ENCODE measurements around the gene RALA.
"Not testable (repeated sequence)": the region's sequence is repeated elsewhere in the genome, so short reads cannot be mapped to it uniquely, and the experiment has no call there.

Gene RALA

DNA sequence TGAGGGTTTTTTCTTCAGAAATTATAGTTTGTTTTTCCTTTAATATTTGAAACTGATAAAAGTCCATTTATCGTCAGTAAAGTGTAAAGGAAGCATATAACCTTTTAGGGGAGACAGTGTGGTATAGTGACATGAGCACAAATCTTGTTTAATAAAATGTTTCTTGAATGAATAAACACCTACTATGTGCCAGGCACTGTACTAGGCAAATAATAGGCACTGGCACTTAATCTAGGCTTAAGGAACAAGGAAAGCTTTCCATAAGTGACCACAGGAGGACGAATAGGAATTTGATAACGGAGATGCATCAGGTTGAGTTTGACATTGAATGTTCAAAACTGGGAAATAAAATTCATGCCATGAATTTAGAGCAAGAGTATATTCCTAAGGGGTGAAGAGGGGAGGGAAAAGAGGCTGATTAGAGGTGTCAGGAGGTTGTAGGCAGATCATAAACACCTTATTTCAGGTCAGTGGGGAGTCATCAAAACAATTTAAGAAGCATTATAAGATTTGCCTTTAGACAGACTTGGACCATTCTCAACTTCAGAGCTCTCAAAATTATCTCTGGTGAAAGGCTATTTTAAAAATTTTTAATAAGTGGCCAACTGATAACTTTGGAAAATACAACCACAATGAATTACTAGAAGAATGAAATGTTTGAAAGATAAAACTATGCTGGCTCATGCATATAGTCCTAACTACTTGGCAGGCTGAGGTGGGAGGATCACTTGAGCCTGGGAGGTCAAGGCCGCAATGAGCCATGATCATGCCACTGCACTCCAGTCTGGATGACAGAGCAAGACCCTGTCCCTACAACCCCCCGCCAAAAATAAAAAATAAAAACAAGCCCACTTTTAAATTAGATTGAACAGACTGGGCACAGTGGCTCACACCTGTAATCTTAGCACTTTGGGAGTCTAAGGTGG, 22.4 kb downstream of the RALA start:
- no peak for DNase-seq

DNA sequence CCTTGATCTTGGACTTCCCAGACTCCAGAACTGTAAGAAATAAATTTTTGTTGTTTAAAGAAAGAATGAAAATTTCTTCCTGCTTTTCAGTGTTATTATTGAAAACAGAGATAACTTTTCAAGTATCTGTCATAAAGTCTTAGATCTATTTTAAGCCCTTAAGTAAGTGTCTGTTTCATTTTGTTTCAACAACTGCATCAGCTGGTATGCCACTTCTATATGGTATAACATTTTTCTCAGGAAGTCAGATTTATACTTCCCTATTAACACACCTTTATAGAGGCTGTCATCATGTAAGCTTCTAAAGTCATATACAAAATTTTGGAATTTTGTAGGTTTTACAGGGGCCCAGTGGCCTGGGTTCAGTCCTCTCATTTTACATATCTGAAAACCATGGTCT, 24.4 kb downstream of the RALA start:
- no peak for DNase-seq

DNA sequence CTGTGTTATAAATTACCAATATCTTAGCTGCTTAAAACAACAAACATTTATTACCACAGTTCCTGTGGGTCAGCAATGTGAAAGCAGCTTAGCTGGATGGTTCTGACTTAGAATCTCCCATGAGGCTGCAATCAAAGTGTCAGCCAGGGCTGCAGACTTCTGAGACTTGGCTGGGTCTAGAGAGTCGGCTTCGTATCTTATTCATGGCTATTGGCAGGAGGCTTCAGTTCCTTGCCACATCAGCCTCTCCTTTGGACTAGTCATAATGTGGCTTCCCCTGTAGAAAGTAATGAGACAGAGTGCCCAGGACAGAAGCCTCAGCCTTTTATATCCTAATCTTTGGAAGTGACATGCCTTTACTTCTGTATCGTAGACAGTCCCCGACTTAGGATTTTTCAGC, 27.3 kb downstream of the RALA start:
- peak in 5 of 51 donors; percentile 1 to 4 (median 2) for DNase-seq

DNA sequence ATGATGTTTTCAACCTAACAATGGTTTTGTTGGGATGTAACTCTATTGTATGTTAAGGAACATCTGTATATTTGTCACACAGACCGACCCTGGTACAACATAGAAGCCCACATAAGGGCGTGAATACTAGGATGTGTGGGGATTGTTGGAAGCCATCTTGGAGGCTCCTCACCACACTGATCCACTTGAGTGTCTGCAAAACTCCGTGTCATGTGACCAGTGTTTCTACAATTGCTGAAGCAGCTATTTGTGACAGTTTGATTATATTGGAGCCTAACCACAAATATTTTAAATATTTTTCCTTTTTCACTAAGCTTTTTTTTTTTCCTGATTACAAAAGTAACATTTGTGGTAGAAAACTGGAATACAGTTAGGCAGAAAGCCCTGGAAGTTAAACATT, 27.9 kb downstream of the RALA start:
- DNase-seq, result no peak

DNA sequence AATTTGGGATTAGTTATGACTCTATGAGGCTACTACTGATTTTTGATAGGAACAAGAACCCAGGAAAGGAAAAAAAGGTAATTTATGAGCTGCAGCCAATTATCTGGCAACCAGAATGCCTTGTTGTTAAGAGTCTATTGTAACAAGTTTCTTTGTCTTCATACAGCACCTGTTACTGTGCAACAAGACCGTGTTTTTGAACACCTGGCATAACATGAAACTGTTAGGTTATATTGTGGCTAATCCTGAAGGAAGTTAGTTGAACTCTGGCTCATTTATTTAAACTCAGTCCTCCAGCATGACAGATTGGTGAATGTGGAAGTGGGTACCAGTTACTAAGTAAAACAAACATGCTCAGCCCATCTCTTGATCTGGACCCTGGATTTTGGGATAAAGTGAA, 33.0 kb downstream of the RALA start:
- DNase-seq, result no peak

DNA sequence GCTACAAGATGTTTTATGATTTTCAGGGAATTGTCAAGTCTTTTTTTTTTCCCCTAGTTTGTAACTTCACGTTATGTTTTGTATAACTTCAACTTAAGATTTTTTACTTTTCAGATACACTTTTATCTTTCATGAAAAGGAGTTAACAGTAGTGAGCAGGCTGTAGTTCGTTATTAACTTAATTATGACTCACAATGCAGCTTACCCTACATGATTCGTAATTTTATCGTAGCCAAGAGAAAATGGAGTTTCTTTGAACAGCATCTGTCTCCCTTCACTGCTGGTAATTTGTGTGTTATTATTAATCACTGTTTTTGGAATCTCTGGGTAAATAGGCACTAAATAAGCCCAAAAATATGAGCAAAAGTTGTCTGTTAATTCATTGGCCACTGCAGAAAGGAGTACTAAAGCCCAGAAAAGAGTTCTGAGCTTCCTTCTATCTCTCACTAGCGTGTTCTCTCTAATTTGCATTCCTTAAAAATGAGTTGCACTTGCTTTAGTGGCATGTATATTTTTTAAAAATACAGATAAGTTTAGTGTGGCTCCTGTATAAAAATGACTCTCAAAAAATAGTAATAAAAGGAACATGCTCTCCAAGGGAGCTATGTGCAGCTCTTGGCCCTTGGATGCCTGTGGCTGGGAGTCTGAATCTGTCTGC, 36.1 kb downstream of the RALA start:
- DNase-seq, result no peak

DNA sequence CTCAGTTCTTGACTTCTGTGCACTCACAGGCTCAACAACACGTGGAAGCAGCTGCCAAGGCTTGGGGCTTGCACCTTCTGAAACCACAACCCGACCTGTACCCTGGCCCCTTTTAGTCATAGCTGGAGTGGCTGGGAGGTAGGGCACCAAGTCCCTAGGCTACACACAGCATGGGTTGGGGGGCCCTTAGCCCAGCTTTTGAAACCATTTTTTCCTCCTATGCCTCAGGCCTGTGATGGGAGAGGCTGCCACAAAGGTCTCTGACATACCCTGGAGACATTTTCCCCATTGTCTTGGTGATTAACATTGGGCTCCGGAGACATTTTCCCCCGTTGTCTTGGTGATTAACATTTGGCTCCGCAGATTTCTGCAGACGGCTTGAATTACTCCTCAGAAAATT, 38.6 kb downstream of the RALA start:
- no peak for DNase-seq

DNA sequence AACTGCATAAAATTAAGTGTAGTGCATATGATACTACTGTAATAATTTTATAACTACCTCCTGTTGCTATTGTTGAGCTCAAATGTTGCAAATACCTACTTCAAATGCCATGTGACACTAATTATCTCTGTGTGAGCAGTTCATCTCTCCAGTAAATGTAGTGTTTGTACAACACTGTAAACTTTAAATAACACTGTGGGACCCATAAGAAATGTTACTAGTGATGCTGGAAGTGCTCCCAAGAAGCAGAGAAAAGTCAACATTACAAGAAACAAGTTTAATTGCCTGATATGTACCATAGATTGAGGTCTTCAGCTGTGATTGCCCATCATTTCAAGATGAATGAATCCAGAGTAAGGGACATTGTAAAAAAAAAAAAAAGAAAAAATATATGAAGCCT, 39.9 kb downstream of the RALA start:
- DNase-seq, result no peak

DNA sequence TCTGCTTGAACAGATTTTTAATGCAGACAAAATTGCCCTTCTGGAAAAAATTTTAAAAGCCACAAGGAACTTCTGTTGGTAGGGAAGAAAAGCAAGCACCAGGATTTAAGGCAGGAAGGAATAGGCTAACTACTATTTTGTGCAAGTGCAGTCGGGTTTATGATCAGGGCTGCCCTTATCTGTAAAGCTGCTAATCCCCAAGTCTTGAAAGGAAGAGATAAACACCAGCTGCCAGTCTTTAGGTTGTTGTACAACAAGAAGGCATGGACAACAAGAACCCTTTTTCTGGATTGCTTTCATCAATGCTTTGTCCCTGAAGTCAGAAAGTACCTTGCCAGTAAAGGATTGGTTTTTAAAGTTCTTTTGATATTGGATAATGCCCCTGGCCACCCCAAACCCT, 40.7 kb downstream of the RALA start:
- no peak for DNase-seq

DNA sequence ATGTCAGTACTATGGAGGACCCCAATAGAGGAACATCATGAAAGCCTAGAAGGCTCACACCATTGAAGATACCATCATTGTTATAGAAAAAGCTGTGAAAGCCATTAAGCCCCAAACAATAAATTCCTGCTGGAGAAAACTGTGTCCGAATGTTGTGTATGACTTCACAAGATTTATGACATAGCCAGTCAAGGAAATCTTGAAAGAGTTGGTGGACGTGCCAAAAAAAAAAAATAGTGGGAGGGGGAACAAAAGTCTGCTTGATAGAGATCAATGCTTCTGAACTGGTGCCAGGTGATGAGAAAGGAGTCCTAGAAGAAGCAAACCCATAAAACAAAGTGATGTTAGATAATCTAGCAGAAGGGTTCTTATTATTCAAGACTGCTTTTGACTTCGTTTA, 41.2 kb downstream of the RALA start:
- no peak for DNase-seq

DNA sequence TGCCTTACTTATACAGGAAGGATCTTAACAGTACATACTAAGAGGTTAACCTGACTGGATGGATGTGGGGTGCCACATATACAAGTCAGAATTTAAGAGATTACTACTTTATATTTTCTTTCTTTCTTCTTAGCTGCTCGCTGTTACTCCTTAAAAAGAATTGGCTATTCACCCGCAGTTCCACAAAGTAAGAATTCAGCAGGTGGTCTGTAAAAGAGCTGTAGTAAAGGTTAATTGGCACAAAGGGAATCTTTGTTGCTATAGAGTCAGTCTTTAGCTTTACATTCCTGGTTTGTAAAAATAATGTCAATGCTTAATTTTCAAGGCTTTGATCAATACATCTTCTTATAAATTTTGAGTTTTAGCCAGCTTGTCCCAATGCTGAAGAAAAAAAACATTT, 43.2 kb downstream of the RALA start:
- DNase-seq, result no peak

DNA sequence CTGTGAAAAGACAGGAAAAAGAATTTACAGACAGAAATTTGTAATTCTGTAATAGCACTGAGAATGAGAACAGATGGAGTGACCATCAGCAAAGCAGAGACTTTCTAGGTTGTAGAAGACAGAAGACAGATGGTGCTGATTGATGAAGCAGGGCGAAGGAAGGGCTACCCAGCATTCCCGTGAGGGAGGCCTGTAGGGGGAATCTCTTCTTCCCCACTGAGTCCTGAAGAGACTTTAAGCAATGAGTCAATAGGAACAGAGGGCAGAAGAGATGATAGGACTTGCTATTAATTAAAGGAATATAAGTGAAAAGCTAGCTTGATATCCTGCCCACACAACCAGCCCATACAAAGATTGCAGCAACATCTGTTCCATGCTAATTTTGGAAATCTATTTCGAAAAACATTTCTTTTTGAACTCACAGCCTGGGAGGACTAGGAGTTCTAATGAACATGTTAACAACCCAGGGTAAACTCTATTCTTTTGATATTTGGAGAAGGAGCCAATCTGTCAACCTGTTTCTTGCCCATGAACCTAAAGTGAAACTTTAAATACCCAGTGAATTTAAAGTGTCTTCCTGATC, 44.1 kb downstream of the RALA start:
- DNase-seq, result no peak

DNA sequence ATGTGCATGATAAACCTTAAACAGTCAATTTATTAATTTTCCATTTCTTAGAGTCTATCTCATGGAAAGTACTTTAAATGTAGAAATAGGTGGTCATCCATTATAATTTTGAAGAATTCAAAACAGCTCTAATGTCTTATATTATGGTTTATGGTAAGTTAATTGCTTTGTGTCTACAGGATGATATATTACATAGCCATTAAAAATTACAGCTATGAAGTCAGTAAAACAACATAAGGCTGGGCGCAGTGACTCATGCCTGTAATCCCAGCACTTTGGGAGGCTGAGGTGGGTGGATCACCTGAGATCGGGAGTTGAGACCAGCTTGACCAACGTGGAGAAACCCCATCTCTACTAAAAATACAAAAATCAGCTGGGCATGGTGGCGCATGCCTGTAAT, 44.9 kb downstream of the RALA start:
- DNase-seq, result not testable (repeated sequence)

DNA sequence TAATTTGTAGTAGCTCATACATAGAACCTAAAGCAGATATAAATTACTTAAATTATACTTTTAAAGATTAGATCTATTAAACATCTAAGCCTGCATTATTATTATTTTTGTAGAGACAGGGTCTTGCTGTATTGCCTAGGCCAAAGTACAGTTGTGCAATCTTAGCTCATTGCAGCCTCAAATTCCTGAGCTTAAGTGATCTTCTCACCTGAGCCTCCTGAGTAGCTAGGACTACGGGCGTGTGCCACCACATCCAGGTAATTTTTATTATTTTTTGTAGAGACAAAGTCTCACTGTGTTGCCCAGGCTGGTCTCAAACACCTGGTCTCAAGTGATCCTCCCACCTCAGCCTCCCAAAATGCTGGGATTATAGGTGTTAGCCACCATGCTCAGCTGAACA, 46.7 kb downstream of the RALA start:
- no peak for DNase-seq

DNA sequence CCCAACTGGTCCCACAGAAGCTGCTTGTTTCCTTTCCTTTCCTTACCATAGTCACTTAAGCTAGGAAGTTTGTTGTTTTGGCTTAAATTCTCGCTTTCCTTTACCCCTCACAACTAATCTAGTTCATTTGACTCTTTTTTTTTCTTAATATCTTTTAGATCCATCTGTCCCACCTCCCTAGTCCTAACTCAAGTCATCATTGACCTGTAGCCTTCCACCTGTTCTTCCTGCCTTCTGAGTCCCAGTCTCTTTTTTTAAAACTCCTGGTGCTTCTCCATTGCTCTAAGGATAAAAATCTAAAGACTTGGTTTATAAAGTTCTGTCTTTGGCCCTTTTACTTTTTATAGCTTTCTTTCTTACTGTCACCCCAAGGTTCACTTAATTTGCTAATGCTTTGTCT, 47.6 kb downstream of the RALA start:
- no peak for DNase-seq

DNA sequence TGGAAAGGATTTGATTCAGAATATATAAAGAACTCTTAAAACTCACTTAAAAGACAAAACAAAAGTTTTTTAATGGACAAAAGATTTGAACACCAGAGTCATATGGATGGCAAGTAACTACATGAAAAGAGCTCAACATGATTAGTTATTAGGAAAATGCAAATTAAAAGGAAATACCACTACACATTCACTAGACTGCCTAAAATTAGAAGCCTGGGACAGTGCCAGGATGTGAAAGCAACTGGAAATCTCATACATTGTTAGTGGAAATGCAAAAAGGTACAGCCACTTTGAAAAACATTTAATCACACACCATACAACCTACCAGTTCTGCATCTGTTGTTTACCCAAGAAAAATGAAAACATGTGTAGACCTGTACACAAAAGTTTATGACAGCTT, 48.8 kb downstream of the RALA start:
- no peak for DNase-seq

DNA sequence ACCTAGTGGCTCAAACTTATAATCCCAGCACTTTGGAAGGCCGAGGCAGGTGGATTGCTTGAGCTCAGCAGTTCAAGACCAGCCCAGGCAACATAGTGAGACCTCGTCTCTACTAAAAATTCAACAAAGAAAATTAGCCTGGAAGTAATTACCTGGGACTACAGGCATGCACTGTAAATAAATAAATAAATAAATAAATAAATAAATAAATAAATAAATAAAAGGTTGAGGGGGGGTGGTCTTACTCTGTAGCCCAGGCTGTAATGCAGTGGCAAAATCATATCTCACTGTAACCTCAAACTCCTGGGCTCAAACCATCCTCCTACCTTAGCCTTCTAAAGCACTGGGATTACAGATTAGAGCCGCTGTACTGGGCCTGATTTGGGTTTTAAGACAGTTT, 50.5 kb downstream of the RALA start:
- no peak for DNase-seq

DNA sequence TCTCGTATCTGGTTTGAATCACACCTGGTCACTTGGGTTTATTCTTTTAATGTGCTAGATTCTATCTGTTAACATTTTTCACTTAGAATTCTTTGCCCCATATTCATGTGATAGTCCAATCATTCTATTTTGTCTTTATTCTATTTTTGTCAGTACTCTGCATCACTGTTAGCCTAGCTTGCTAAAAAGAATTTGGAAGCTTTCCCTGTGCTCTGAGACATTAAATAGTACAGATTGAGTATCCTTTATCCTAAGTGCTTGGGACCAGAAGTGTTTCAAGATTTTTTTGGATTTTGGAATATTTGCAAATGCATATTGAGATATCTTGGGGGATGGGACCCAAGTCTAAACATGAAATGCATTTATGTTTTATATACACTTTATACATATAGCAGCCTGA, 51.0 kb downstream of the RALA start:
- DNase-seq, result no peak

DNA sequence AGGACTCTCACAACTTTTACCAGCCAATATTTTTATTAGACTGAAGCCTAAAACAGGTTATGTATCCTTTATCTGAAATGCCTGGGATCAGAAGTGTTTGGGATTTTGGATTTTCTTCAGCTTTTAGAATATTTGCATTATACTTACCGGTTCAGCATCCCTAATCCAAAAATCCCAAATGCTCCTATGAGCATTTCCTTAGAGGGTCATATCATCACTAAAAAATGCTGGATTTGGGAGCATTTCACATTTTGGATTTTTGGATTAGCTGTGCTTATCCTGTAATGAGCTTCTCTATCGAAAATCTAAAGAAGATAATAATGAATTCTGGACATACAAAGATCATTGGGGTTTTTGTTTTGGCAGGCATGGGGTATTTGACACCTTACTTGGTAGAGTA, 53.0 kb downstream of the RALA start:
- no peak for DNase-seq

DNA sequence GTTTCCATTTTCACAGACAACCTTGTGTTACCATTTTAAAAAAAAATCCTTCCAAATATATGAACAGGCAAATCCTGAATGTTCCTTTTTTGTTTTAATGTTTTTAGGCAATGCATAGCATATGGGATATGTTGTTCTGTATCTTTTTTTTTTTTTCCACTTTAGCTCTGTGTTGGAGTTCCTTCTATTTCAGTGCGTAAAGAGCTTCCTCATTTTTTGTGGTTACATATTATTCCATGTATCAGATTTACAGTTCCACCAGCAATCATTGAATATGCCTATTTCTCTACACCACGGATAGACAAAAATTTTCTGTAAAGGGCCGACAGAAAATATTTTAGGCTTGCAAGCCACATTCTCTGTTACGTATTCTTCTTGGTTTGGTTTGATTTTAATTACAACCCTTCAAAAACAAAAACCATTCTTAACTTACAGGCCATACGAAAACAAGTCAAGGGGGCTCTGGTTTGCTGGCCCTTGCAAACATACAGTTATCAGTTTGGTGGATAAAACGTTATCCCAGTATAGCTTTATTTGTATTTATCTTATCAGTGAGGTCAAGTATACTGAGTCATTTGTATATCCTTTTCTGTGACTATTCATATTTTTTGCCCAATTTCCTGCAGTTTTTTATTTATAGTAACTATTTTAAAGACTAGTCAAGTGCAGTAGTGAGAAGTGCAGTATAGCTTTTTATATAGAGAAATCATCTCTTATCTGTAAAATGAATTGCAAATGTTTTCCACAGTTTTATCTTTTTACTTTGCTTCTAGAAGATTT, 55.7 kb downstream of the RALA start:
- no peak for DNase-seq

DNA sequence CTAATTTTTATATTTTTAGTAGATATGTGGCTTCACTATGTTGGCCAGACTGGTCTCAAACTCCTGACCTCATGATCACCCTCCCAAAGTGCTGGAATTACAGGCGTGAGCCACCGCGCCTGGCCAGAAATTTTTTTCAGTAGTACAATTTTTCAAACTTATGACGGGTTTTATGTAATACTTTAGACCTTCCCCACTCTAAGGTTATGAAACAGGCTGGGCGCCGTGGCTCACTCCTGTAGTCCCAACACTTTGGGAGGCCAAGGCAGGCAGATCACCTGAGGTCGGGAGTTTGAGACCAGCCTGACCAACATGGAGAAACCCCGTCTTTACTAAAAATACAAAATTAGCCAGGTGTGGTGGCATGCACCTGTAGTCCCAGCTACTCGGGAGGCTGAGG, 56.5 kb downstream of the RALA start:
- DNase-seq, result not testable (repeated sequence)

DNA sequence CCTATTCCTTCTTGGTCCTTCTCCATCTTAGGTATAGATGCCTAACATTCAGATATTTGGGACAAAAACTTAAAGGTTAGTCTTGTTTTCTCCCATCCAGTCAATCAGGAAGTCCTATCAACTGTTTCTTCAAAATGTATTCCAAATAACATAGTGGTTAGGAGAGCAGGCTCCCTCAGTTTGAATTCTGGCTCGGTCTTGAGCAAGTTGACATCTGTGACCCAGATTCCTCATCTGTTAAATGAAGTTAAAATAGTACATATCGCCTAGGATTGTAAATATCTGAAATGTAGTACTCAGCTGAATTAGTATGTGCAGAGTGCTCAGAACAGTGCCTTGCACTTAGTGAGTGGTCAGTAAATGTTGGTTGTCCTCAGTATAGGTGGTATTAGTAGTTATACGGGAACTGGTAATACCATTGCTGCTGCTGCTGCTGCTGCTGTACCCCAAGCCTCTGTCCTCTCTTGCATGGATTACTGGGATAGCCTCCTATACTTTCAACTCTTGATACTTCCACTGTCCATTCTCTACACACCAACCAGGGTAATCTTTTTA, 58.6 kb downstream of the RALA start:
- DNase-seq, result no peak

Data from hypothalamus (tissue), 51 donors.